HEK293 (cell line): ENCODE results near the gene CAMTA2.

Source experiments
- CTCF ChIA-PET: fragments of 350-600 bp; formaldehyde crosslinking; extraction: SDS; loops from one replicate; lab custom pipeline; 2021; ENCODE audit warnings: antibody characterized with exemption; lab: Yijun Ruan, JAX
- POLR2A ChIA-PET: fragments of 300-600 bp; formaldehyde crosslinking; extraction: SDS; loops from one replicate; lab custom pipeline; 2020; ENCODE audit warnings: antibody characterized with exemption, inconsistent platforms; lab: Yijun Ruan, JAX
- H3K27ac ChIP-seq: fragments of 200-500 bp; sonication (Bioruptor generic); 2 replicates; pipeline ENCODE4 v1.5.1; 2014; ENCODE audit warnings: low read depth, low read length, control low read depth, inconsistent platforms; ENCODE audit errors: extremely low read depth
- H3K36me3 ChIP-seq, 2 experiments: fragments of 200-500 bp in 1 of 2; sonication (Bioruptor generic) in 1 of 2; 1 replicate in 1 of 2; 2 replicates in 1 of 2; pipeline ENCODE4 v1.5.1; 2014 to 2017; ENCODE audit warnings: inconsistent platforms in 2 of 2, low read length in 2 of 2; ENCODE audit not compliant: control insufficient read depth in 2 of 2, insufficient read depth in 1 of 2
- H3K4me1 ChIP-seq: fragments of 200-500 bp; sonication (Bioruptor generic); 2 replicates; pipeline ENCODE4 v1.5.1; 2014; ENCODE audit warnings: mild to moderate bottlenecking, low read length, inconsistent platforms; ENCODE audit not compliant: control insufficient read depth, insufficient read depth
- H3K4me3 ChIP-seq: 2 replicates; pipeline ENCODE4 v1.5.1; 2011; ENCODE audit warnings: low read depth, mild to moderate bottlenecking, control low read depth, low read length, moderate library complexity
- H3K9me3 ChIP-seq: fragments of 200-500 bp; sonication (Bioruptor generic); 2 replicates; pipeline ENCODE4 v1.5.1; 2014; ENCODE audit warnings: low read depth, low read length, inconsistent platforms; ENCODE audit not compliant: control insufficient read depth, insufficient read depth
- ATF2 ChIP-seq: fragments of 450-650 bp; formaldehyde crosslinking; IDR thresholded peaks from 2 replicates; pipeline ENCODE4 v1.5.1; 2016; ENCODE audit warnings: missing biosample characterization, missing genetic modification characterization, low read depth
- KLF17 ChIP-seq: fragments of 450-650 bp; formaldehyde crosslinking; IDR thresholded peaks from 2 replicates; pipeline ENCODE4 v1.5.1; 2016; ENCODE audit warnings: missing biosample characterization, missing genetic modification characterization
- KLF9 ChIP-seq: fragments of 450-650 bp; formaldehyde crosslinking; IDR thresholded peaks from 2 replicates; pipeline ENCODE4 v1.5.1; 2016; ENCODE audit warnings: missing biosample characterization, missing genetic modification characterization, low read depth
- MZF1 ChIP-seq: fragments of 450-650 bp; formaldehyde crosslinking; IDR thresholded peaks from 2 replicates; pipeline ENCODE4 v1.5.1; 2017; ENCODE audit warnings: missing biosample characterization, missing genetic modification characterization, borderline replicate concordance
- REST ChIP-seq: fragments of 450-650 bp; formaldehyde crosslinking; IDR thresholded peaks from 2 replicates; pipeline ENCODE4 v1.5.1; 2016; ENCODE audit warnings: missing biosample characterization, missing genetic modification characterization
- YY2 ChIP-seq: fragments of 450-650 bp; formaldehyde crosslinking; IDR thresholded peaks from 2 replicates; pipeline ENCODE4 v1.5.1; 2016; ENCODE audit warnings: missing biosample characterization, missing genetic modification characterization
- ZBTB11 ChIP-seq: fragments of 450-650 bp; formaldehyde crosslinking; conservative IDR thresholded peaks from 2 replicates; pipeline ENCODE4 v1.5.1; 2016; ENCODE audit warnings: low read depth, missing biosample characterization, missing genetic modification characterization
- ZBTB21 ChIP-seq: fragments of 450-650 bp; formaldehyde crosslinking; IDR thresholded peaks from 2 replicates; pipeline ENCODE4 v1.5.1; 2017; ENCODE audit warnings: missing biosample characterization, missing genetic modification characterization
- ZBTB48 ChIP-seq: fragments of 450-650 bp; formaldehyde crosslinking; IDR thresholded peaks from 2 replicates; pipeline ENCODE4 v1.5.1; 2016; ENCODE audit warnings: missing biosample characterization, missing genetic modification characterization
- ZNF184 ChIP-seq: fragments of 450-650 bp; IDR thresholded peaks from 2 replicates; pipeline ENCODE4 v1.5.1; 2018; ENCODE audit warnings: missing biosample characterization, mild to moderate bottlenecking, missing genetic modification characterization
- ZNF280C ChIP-seq: fragments of 450-650 bp; formaldehyde crosslinking; IDR thresholded peaks from 2 replicates; pipeline ENCODE4 v1.5.1; 2016; ENCODE audit warnings: missing biosample characterization, missing genetic modification characterization
- ZNF280D ChIP-seq: fragments of 450-650 bp; formaldehyde crosslinking; IDR thresholded peaks from 2 replicates; pipeline ENCODE4 v1.5.1; 2016; ENCODE audit warnings: missing biosample characterization, missing genetic modification characterization
- ZNF529 ChIP-seq: fragments of 450-650 bp; formaldehyde crosslinking; IDR thresholded peaks from 2 replicates; pipeline ENCODE4 v1.5.1; 2017; ENCODE audit warnings: missing genetic modification characterization, missing biosample characterization; ENCODE audit not compliant: insufficient replicate concordance
- ZNF548 ChIP-seq: fragments of 450-650 bp; formaldehyde crosslinking; IDR thresholded peaks from 2 replicates; pipeline ENCODE4 v1.5.1; 2016; ENCODE audit warnings: missing biosample characterization, missing genetic modification characterization
- ZNF580 ChIP-seq: fragments of 450-650 bp; formaldehyde crosslinking; IDR thresholded peaks from 2 replicates; pipeline ENCODE4 v1.5.1; 2016; ENCODE audit warnings: missing biosample characterization, missing genetic modification characterization
- ZNF629 ChIP-seq: fragments of 450-650 bp; formaldehyde crosslinking; IDR thresholded peaks from 2 replicates; pipeline ENCODE4 v1.5.1; 2017; ENCODE audit warnings: missing biosample characterization, missing genetic modification characterization
- ZNF768 ChIP-seq: fragments of 450-650 bp; formaldehyde crosslinking; IDR thresholded peaks from 2 replicates; pipeline ENCODE4 v1.5.1; 2018; ENCODE audit warnings: missing biosample characterization, mild to moderate bottlenecking, missing genetic modification characterization
- ZNF785 ChIP-seq: fragments of 450-650 bp; formaldehyde crosslinking; IDR thresholded peaks from 2 replicates; pipeline ENCODE4 v1.5.1; 2016; ENCODE audit warnings: missing biosample characterization, missing genetic modification characterization

The CAMTA2 gene

GRCh38 chr17:5023588-5024147 is 36.2 kb upstream of the CAMTA2 start:
- Histone ChIP-seq H3K4me1 (no peaks in the 10 kb centered on the region), H3K4me3 (no peak overlapping the region), H3K27ac (no peak overlapping the region), H3K9me3 (no peaks in the 10 kb centered on the region), H3K36me3 (peaks cover 10 to 48% of the 10 kb centered on the region in 2 experiments)
- TF ChIP-seq ZNF280C (no peak), ZBTB21 (tag by site-specific recombination) (no peak), MZF1 (tag by site-specific recombination) (no peak), ZNF529 (tag by site-specific recombination) (no peak), REST (tag by site-specific recombination) (no peak)
- ChIA-PET POLR2A (no interaction called here), CTCF (no interaction called here)

GRCh38 chr17:5022171-5022711 is 34.8 kb upstream of the CAMTA2 start:
- Histone ChIP-seq H3K27ac (no peak overlapping the region), H3K4me3 (no peak overlapping the region), H3K36me3 (peaks cover 10 to 56% of the 10 kb centered on the region in 2 experiments), H3K9me3 (no peaks in the 10 kb centered on the region), H3K4me1 (no peaks in the 10 kb centered on the region)
- ChIA-PET POLR2A (interaction anchor here (0.5 kb wide), 1 partner anchor 74 kb away, joined by 4 read pairs; the partner anchor contains the start of gene PFN1), CTCF (interaction anchor here (0.8 to 1.2 kb wide), 3 partner anchors 10 to 43 kb away, joined by 3 to 4 read pairs (median 3); no protein-coding TSS in a partner anchor)
- TF ChIP-seq ATF2 (tag by site-specific recombination) (no peak), ZNF548 (tag by site-specific recombination) (no peak), ZNF184 (tag by site-specific recombination) (no peak), ZBTB11 (tag by site-specific recombination) (no peak), ZBTB48 (no peak), YY2 (no peak), ZNF280D (tag by site-specific recombination) (no peak), KLF17 (tag by site-specific recombination) (no peak), ZNF768 (tag by site-specific recombination) (no peak), KLF9 (tag by site-specific recombination) (no peak), ZNF629 (tag by site-specific recombination) (no peak), ZNF785 (tag by site-specific recombination) (no peak), ZNF580 (tag by site-specific recombination) (no peak)
